ENCODE measurements around the gene RIPPLY2. TPM values are rescaled to one million over a fixed set of nuclear protein-coding genes. Genes with fewer than 3 reads are reported as not detected.

Gene RIPPLY2
- total and polyA plus RNA-seq, 9 of the 15 experiments (the other 6 are each of a cell fraction or from before 2014, with no cell fraction given): not detected

GRCh38 chr6:83859410-83860358 is 6.5 kb downstream of the RIPPLY2 start, which contains the start of gene CYB5R4 (continued):
- TF ChIP-seq KAT7 (CRISPR knock-in tag; IDR thresholded peaks at IDR 0.05; ENCODE audit: borderline replicate concordance) (0 out of 2 replicates have a peak, but pooled peaks have one; percentile 46), ZNF436 (CRISPR knock-in tag; IDR thresholded peaks at IDR 0.05) (no peak), SMC3 (conservative IDR thresholded peaks at IDR 0.05; ENCODE audit: insufficient read depth, low read depth, low read length) (no peak; the same call in 1 of the 2 replicates), POLR2B (IDR thresholded peaks at IDR 0.05; ENCODE audit: low read depth, partially characterized antibody) (peak; percentile 92), L3MBTL2 (IDR thresholded peaks at IDR 0.05) (no peak; the same call in 1 of the 2 replicates), FOXK1 (CRISPR knock-in tag; IDR thresholded peaks at IDR 0.05; ENCODE audit: borderline replicate concordance) (peak; percentile 93; the same call in 1 of the 2 replicates), CHAMP1 (IDR thresholded peaks at IDR 0.05) (peak; percentile 99), ZNF124 (CRISPR knock-in tag; IDR thresholded peaks at IDR 0.05) (no peak), HCFC1 (IDR thresholded peaks at IDR 0.05; ENCODE audit: low read depth, low read length) (peak; percentile 63), EZH2 (IDR thresholded peaks at IDR 0.05; ENCODE audit: borderline replicate concordance, low read depth, low read length) (no peak), ELF2 (CRISPR knock-in tag; IDR thresholded peaks at IDR 0.05) (peak; percentile 98), SREBF1 (IDR thresholded peaks at IDR 0.05; ENCODE audit: borderline replicate concordance, low read depth, low read length) (peak; percentile 74; the same call in 1 of the 2 replicates), HNRNPLL (IDR thresholded peaks at IDR 0.05; ENCODE audit: low read depth, low read length, poor library complexity, severe bottlenecking) (peak; percentile 73), MAFG (tag; conservative IDR thresholded peaks at IDR 0.05) (0 out of 2 replicates have a peak, but pooled peaks have one; percentile 20), BCL6 (CRISPR knock-in tag; IDR thresholded peaks at IDR 0.05) (peak; percentile 67; the same call in 1 of the 2 replicates), RBM25 (IDR thresholded peaks at IDR 0.05; ENCODE audit: low read depth, low read length, severe bottlenecking) (no peak), MAZ (CRISPR knock-in tag; conservative IDR thresholded peaks at IDR 0.05 in 1 of 2, IDR thresholded peaks at IDR 0.05 in 1 of 2) (peak; percentile 86 to 99)
- TF ChIP-seq, protein P1, sequence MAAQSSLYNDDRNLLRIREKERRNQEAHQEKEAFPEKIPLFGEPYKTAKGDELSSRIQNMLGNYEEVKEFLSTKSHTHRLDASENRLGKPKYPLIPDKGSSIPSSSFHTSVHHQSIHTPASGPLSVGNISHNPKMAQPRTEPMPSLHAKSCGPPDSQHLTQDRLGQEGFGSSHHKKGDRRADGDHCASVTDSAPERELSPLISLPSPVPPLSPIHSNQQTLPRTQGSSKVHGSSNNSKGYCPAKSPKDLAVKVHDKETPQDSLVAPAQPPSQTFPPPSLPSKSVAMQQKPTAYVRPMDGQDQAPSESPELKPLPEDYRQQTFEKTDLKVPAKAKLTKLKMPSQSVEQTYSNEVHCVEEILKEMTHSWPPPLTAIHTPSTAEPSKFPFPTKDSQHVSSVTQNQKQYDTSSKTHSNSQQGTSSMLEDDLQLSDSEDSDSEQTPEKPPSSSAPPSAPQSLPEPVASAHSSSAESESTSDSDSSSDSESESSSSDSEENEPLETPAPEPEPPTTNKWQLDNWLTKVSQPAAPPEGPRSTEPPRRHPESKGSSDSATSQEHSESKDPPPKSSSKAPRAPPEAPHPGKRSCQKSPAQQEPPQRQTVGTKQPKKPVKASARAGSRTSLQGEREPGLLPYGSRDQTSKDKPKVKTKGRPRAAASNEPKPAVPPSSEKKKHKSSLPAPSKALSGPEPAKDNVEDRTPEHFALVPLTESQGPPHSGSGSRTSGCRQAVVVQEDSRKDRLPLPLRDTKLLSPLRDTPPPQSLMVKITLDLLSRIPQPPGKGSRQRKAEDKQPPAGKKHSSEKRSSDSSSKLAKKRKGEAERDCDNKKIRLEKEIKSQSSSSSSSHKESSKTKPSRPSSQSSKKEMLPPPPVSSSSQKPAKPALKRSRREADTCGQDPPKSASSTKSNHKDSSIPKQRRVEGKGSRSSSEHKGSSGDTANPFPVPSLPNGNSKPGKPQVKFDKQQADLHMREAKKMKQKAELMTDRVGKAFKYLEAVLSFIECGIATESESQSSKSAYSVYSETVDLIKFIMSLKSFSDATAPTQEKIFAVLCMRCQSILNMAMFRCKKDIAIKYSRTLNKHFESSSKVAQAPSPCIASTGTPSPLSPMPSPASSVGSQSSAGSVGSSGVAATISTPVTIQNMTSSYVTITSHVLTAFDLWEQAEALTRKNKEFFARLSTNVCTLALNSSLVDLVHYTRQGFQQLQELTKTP (IDR thresholded peaks at IDR 0.05; ENCODE audit: low read depth in 1 of 2, partially characterized antibody in 2 of 2): peak in 1 of 2 experiments; percentile 100
- TF ChIP-seq, protein P2, sequence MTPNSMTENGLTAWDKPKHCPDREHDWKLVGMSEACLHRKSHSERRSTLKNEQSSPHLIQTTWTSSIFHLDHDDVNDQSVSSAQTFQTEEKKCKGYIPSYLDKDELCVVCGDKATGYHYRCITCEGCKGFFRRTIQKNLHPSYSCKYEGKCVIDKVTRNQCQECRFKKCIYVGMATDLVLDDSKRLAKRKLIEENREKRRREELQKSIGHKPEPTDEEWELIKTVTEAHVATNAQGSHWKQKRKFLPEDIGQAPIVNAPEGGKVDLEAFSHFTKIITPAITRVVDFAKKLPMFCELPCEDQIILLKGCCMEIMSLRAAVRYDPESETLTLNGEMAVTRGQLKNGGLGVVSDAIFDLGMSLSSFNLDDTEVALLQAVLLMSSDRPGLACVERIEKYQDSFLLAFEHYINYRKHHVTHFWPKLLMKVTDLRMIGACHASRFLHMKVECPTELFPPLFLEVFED (CRISPR knock-in tag; conservative IDR thresholded peaks at IDR 0.05): 0 out of 2 replicates have a peak, but pooled peaks have one; percentile 38
